Ishikawa (cell line): ENCODE data around the gene KCNN3.
A peak's percentile ranks its signal among the peaks of the same experiment; 100 is the strongest.

Experiments used
- CEBPB ChIP-seq: IDR thresholded peaks from 2 replicates; pipeline ENCODE4 v1.6.1; 2012
- CREB1 ChIP-seq: IDR thresholded peaks from 2 replicates; pipeline ENCODE4 v1.6.1; 2012; ENCODE audit warnings: low read depth
- EGR1 ChIP-seq: IDR thresholded peaks from 2 replicates; pipeline ENCODE4 v1.6.1; 2012
- EP300 ChIP-seq: IDR thresholded peaks from 2 replicates; pipeline ENCODE4 v1.6.1; 2012; ENCODE audit warnings: borderline replicate concordance
- FOXM1 ChIP-seq: IDR thresholded peaks from 2 replicates; pipeline ENCODE4 v1.6.1; 2012; ENCODE audit warnings: low read depth, borderline replicate concordance
- NFIC ChIP-seq: IDR thresholded peaks from 2 replicates; pipeline ENCODE4 v1.6.1; 2012
- RAD21 ChIP-seq: IDR thresholded peaks from 2 replicates; pipeline ENCODE4 v1.6.1; 2012; ENCODE audit warnings: low read depth
- TAF1 ChIP-seq: IDR thresholded peaks from 2 replicates; pipeline ENCODE4 v1.6.1; 2012; ENCODE audit warnings: low read depth, mild to moderate bottlenecking
- TCF12 ChIP-seq: IDR thresholded peaks from 2 replicates; pipeline ENCODE4 v1.6.1; 2012; ENCODE audit warnings: low read depth
- TEAD4 ChIP-seq: IDR thresholded peaks from 2 replicates; pipeline ENCODE4 v1.6.1; 2012
- YY1 ChIP-seq: IDR thresholded peaks from 2 replicates; pipeline ENCODE4 v1.6.1; 2012; ENCODE audit warnings: low read depth
- ZBTB7A ChIP-seq: IDR thresholded peaks from 2 replicates; pipeline ENCODE4 v1.6.1; 2012; ENCODE audit warnings: low read depth
- TF ChIP-seq, protein P1 (sequence below): IDR thresholded peaks from 2 replicates; pipeline ENCODE4 v1.6.1; 2012
- TF ChIP-seq, protein P2 (sequence below): IDR thresholded peaks from 2 replicates; pipeline ENCODE4 v1.6.1; 2012; ENCODE audit warnings: low read depth, mild to moderate bottlenecking
- TF ChIP-seq, protein P3 (sequence below): IDR thresholded peaks from 2 replicates; pipeline ENCODE4 v1.6.1; 2012

The KCNN3 gene

DNA sequence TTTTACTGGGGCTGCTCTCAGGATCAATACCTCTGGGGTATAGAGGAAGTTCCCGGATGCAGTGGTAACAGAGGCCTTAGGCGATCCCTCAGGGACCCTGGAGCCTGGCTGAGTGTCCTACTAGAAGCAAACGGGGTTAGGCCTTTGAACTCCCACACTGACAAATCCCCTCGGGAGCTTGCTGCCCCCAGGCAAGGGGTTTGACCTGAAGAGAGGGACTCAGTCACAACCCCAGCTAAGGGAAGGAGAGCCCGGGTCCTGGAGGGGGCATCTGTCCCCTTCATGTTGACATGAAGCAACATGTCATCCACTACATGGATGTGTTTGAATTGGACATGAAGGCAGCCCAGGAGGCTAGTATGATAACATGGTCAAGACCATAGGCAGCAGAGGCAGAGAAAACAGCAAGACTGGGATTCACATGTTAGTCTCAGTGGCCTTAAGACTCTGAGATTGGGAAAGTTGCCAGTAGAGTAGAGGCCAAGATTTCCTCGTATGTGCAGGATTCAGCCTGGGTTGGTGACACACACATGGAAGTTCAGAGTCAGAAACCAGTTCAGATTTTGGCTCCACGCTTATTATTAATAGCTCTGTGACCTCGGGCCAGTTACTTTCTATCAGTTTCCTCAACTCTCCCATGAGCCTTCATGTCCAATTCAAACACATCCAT lies 101.5 kb downstream of the KCNN3 start:
- TF ChIP-seq RAD21: no peak
- no peak for TF ChIP-seq CEBPB
- TF ChIP-seq, protein P1, sequence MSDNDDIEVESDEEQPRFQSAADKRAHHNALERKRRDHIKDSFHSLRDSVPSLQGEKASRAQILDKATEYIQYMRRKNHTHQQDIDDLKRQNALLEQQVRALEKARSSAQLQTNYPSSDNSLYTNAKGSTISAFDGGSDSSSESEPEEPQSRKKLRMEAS: no peak
- TF ChIP-seq CREB1: no peak
- no peak for TF ChIP-seq EP300
- TF ChIP-seq TEAD4: no peak
- TF ChIP-seq YY1: no peak
- no peak for TF ChIP-seq NFIC
- no peak for TF ChIP-seq TAF1
- no peak for TF ChIP-seq ZBTB7A
- no peak for TF ChIP-seq TCF12
- TF ChIP-seq FOXM1: no peak
- TF ChIP-seq, protein P2, sequence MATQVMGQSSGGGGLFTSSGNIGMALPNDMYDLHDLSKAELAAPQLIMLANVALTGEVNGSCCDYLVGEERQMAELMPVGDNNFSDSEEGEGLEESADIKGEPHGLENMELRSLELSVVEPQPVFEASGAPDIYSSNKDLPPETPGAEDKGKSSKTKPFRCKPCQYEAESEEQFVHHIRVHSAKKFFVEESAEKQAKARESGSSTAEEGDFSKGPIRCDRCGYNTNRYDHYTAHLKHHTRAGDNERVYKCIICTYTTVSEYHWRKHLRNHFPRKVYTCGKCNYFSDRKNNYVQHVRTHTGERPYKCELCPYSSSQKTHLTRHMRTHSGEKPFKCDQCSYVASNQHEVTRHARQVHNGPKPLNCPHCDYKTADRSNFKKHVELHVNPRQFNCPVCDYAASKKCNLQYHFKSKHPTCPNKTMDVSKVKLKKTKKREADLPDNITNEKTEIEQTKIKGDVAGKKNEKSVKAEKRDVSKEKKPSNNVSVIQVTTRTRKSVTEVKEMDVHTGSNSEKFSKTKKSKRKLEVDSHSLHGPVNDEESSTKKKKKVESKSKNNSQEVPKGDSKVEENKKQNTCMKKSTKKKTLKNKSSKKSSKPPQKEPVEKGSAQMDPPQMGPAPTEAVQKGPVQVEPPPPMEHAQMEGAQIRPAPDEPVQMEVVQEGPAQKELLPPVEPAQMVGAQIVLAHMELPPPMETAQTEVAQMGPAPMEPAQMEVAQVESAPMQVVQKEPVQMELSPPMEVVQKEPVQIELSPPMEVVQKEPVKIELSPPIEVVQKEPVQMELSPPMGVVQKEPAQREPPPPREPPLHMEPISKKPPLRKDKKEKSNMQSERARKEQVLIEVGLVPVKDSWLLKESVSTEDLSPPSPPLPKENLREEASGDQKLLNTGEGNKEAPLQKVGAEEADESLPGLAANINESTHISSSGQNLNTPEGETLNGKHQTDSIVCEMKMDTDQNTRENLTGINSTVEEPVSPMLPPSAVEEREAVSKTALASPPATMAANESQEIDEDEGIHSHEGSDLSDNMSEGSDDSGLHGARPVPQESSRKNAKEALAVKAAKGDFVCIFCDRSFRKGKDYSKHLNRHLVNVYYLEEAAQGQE: no peak
- TF ChIP-seq, protein P3, sequence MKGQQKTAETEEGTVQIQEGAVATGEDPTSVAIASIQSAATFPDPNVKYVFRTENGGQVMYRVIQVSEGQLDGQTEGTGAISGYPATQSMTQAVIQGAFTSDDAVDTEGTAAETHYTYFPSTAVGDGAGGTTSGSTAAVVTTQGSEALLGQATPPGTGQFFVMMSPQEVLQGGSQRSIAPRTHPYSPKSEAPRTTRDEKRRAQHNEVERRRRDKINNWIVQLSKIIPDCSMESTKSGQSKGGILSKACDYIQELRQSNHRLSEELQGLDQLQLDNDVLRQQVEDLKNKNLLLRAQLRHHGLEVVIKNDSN: no peak
- TF ChIP-seq EGR1: no peak

DNA sequence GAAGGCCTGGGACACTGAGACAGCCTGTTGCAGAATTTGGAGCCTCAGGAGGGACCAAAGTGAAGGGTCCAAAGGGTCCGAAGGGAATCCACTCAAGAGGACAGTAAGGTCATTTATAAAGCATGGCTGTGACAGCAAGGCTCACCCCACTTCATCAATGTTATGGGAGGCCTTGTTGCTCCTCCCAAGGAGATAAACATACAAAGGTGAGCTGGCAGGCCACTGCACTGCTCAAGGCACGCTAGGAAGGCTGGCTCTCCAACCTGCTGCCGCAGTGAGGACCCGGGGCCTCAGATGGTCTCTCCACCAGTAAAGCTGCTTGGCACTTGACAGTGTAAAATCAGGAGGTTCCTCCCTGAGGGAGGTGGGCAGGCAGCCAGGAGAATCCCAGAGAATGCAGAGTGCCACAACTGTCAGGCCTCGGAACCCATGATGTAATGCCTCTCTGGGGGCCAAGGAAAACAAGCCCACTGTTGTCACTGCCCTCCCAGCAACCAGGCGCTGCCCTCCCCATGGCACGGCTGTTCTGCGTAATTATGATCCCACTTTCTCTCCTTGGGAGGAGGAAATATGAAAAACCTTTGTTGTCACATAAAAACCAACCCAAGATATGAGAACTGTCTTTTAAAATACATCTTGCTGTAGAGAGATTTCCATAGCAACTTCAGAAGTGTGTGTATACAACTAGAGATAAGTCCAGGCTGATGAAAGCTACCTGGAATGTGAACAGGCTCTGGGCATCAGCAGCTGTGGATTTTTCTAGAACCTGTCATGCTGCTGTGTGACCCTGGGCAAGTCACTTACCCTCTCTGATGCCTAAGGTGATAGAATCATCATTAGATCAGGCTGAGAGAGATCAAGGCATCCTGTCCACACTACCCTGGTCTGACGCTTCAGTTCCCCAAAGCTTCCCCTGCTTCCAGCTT lies 102.5 kb downstream of the KCNN3 start:
- TF ChIP-seq TEAD4 (no peak), CEBPB (no peak), CREB1 (no peak), EGR1 (no peak), ZBTB7A (no peak), TAF1 (no peak), NFIC (no peak), RAD21 (no peak)
- TF ChIP-seq, protein P1: no peak
- TF ChIP-seq, protein P2: no peak

DNA sequence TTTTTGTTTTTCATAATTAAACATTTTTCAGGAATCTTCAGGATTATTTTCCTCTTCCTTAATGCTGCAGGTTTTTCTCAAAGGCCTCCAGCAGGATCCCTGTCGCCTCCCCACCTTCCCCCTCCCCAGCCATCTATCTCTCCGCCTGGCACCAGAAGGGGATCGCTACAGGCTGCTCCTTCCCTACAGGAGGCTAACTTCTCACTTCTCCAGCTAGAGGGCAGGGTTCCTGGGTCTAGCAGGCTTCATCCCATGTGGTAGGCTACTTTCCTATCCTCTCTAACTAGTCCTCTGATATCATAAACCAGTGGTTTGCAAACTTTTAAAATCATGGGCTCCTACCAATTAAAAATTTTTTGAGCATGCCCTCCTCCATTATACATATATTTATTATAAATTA lies 104.1 kb downstream of the KCNN3 start:
- peak; percentile 44 for TF ChIP-seq RAD21
- TF ChIP-seq TCF12: no peak

DNA sequence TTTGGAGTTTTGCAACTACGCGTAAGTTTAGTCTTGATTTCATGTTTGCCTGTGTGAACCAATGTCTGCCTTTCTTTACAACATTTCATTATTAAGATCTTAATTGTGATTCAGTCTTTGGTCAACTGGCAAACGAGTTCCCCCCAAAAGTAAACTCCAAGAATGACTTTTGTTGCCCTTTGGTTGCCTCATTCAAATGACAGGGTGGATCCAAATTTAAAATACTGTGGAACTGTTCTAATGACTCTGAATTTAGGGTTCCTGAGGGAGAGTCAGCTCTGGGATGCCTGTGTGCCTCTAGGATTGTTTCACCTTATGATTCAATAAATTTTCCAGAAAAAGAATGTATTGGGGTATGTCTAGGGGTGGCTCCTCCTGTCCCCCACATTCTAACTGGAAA lies 105.3 kb downstream of the KCNN3 start:
- no peak for TF ChIP-seq CREB1
- no peak for TF ChIP-seq TCF12
- TF ChIP-seq, protein P3: no peak
- TF ChIP-seq CEBPB: no peak
- TF ChIP-seq, protein P2: no peak
- TF ChIP-seq EP300: no peak
- TF ChIP-seq FOXM1: no peak
- TF ChIP-seq TEAD4: no peak
- no peak for TF ChIP-seq RAD21
- TF ChIP-seq ZBTB7A: no peak
- no peak for TF ChIP-seq NFIC
- TF ChIP-seq TAF1: no peak
- TF ChIP-seq, protein P1: no peak
- TF ChIP-seq YY1: no peak
- no peak for TF ChIP-seq EGR1
